ENCODE measurements around the gene CCL18. TPM values are rescaled to one million over a fixed set of nuclear protein-coding genes. Genes with fewer than 3 reads are reported as not detected.
"Not testable (repeated sequence)": the region's sequence is repeated elsewhere in the genome, so short reads cannot be mapped to it uniquely, and the experiment has no call there.

CCL18 gene
- total RNA-seq, 1 donor: not detected

- no peak for TF ChIP-seq CTCF (IDR thresholded peaks at IDR 0.05; ENCODE audit: insufficient read depth, low read depth, low read length)
- no peak overlapping the region for H3K4me3 ChIP-seq (ENCODE audit: low read depth, low read length)
- DNase-seq (ENCODE audit: low read depth): no peak
Measured at GRCh38 chr17:36106493-36106835, 42.4 kb downstream of the CCL18 start.

- DNase-seq (ENCODE audit: low read depth): no peak
- H3K4me3 ChIP-seq (ENCODE audit: low read depth, low read length): no peak overlapping the region
- TF ChIP-seq CTCF (IDR thresholded peaks at IDR 0.05; ENCODE audit: insufficient read depth, low read depth, low read length): no peak
Measured at GRCh38 chr17:36107660-36108059, 43.6 kb downstream of the CCL18 start.

- H3K4me3 ChIP-seq (ENCODE audit: low read depth, low read length); DNase-seq (ENCODE audit: low read depth): not testable (repeated sequence)
Measured at GRCh38 chr17:36108265-36108664, 44.2 kb downstream of the CCL18 start.

GRCh38 chr17:36111068-36111490 lies 47.0 kb downstream of the CCL18 start:
- no peak for TF ChIP-seq CTCF (IDR thresholded peaks at IDR 0.05; ENCODE audit: insufficient read depth, low read depth, low read length)
- H3K4me3 ChIP-seq (ENCODE audit: low read depth, low read length): no peak overlapping the region
- no peak for DNase-seq (ENCODE audit: low read depth)

- no peak overlapping the region for H3K4me3 ChIP-seq (ENCODE audit: low read depth, low read length)
- no peak for TF ChIP-seq CTCF (IDR thresholded peaks at IDR 0.05; ENCODE audit: insufficient read depth, low read depth, low read length)
- no peak for DNase-seq (ENCODE audit: low read depth)
Measured at GRCh38 chr17:36112572-36112971, 48.5 kb downstream of the CCL18 start.

GRCh38 chr17:36113131-36113530 lies 49.1 kb downstream of the CCL18 start:
- not testable (repeated sequence) for H3K4me3 ChIP-seq (ENCODE audit: low read depth, low read length); DNase-seq (ENCODE audit: low read depth)

GRCh38 chr17:36114971-36115648 lies 51.0 kb downstream of the CCL18 start:
- not testable (repeated sequence) for H3K4me3 ChIP-seq (ENCODE audit: low read depth, low read length); DNase-seq (ENCODE audit: low read depth)

GRCh38 chr17:36115649-36115977 lies 51.5 kb downstream of the CCL18 start:
- not testable (repeated sequence) for H3K4me3 ChIP-seq (ENCODE audit: low read depth, low read length); DNase-seq (ENCODE audit: low read depth)

GRCh38 chr17:36117505-36118382 lies 53.7 kb downstream of the CCL18 start:
- no peak for DNase-seq (ENCODE audit: low read depth)
- no peak for TF ChIP-seq CTCF (IDR thresholded peaks at IDR 0.05; ENCODE audit: insufficient read depth, low read depth, low read length)
- H3K4me3 ChIP-seq (ENCODE audit: low read depth, low read length): no peak overlapping the region
